ENCODE results near the gene LEFTY1. TPM values are rescaled to one million over a fixed set of nuclear protein-coding genes. Genes with fewer than 3 reads are reported as not detected.
A peak's percentile ranks its signal among the peaks of the same experiment; 100 is the strongest.
"Not testable (repeated sequence)": the region's sequence is repeated elsewhere in the genome, so short reads cannot be mapped to it uniquely, and the experiment has no call there.

LEFTY1 gene, protein sequence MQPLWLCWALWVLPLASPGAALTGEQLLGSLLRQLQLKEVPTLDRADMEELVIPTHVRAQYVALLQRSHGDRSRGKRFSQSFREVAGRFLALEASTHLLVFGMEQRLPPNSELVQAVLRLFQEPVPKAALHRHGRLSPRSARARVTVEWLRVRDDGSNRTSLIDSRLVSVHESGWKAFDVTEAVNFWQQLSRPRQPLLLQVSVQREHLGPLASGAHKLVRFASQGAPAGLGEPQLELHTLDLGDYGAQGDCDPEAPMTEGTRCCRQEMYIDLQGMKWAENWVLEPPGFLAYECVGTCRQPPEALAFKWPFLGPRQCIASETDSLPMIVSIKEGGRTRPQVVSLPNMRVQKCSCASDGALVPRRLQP
- under 1 TPM in 2 of 6 donors, not detected in 4; 0.47 to 0.69 TPM for total RNA-seq

DNA sequence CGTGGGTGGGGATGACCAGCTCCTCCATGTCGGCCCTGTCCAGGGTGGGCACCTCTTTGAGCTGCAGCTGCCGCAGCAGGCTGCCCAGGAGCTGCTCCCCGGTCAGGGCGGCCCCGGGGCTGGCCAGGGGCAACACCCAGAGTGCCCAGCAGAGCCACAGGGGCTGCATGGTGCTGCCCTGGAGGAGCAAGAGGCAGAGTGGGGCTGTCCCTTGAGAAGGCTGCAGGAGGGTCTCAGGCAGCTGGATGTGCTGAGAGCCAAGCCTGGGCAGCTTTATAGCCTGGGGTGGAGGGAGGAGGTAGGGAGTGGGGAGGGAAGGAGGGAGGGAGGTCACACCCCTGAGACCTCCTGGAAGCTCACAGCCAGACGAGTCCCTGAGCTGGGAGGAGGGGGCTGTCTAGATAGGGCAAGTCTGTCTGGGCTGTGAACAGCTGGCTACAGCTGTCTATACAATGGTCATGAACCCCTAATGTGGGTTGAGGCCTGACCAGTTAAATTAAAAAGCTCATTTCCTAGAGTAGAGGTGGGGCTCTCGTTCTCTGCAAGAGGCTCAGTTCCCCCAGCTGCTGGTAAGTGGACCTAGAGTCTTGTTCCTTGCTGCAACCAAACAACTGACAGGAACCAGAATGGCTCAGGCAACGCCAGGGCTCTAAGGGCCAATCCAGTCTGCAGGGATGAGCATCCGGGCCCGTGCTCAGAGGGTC is at the start of gene LEFTY1:
Gene LEFTY1 (minus strand): TSS at position 249 of the 704 bp plus-strand sequence. CDS start 80 bp downstream, at position 169.
- ATAC-seq (ENCODE audit: low FRiP score in 2 of 2) (peak in 1 of 2 donors; percentile 30), DNase-seq (peak in 1 of 2 donors; percentile 73)
- H3K4me3 ChIP-seq = no peak within 1 kb of the TSS
- TF ChIP-seq, protein P1, sequence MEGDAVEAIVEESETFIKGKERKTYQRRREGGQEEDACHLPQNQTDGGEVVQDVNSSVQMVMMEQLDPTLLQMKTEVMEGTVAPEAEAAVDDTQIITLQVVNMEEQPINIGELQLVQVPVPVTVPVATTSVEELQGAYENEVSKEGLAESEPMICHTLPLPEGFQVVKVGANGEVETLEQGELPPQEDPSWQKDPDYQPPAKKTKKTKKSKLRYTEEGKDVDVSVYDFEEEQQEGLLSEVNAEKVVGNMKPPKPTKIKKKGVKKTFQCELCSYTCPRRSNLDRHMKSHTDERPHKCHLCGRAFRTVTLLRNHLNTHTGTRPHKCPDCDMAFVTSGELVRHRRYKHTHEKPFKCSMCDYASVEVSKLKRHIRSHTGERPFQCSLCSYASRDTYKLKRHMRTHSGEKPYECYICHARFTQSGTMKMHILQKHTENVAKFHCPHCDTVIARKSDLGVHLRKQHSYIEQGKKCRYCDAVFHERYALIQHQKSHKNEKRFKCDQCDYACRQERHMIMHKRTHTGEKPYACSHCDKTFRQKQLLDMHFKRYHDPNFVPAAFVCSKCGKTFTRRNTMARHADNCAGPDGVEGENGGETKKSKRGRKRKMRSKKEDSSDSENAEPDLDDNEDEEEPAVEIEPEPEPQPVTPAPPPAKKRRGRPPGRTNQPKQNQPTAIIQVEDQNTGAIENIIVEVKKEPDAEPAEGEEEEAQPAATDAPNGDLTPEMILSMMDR (IDR thresholded peaks at IDR 0.05) = no peak
- no peak within 1 kb of the TSS for H3K27ac ChIP-seq
- WGBS, 2 donors = 57 to 80% methylated on average over 3 to 6 of the region's 11 CpGs
- no peaks in the 10 kb centered on the region for H3K36me3 ChIP-seq
- H3K4me1 ChIP-seq = peaks cover 0 to 2% (median 0%) of the 10 kb centered on the region in 4 donors
- H3K27me3 ChIP-seq = no peaks in the 10 kb centered on the region
- no peaks in the 10 kb centered on the region for H3K9me3 ChIP-seq

DNA sequence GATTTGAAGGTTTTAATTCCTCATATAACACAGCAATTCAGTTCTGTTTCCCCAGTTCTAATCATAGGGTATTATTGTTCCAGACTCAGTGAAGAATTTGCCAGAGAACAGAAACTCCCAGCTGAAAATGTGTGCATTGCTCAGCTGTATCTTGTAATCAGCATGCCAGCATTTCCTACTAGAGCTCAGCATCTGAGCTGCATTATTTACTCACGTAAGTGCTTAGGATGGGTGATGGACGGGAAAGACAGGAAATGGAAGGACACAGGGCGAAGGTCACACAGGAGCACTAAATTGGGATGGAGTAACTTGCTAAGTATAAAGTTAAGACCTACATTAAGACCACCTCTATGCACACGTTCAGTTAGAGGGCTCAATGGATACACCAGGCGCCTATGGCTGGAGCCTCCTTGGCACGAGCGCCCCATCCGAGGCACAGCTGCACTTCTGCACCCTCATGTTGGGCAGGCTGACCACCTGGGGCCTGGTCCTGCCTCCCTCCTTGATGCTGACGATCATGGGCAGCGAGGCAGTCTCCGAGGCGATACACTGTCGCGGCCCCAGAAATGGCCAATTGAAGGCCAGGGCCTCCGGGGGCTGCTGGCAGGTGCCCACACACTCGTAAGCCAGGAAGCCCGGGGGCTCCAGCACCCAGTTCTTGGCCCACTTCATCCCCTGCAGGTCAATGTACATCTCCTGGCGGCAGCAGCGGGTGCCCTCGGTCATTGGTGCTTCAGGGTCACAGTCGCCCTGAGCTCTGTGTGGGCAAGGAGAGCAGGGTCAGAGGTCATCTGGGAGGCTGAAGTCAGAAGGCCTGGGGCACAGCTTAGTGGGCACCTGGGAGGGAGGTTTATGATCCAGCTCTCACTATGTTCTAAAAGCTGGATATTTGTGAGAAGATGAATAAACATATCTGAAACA is 48.4 kb upstream of the LEFTY1 start:
- H3K9me3 ChIP-seq = no peaks in the 10 kb centered on the region
- H3K4me3 ChIP-seq = no peak overlapping the region
- DNase-seq = peak in 1 of 2 donors; percentile 53
- H3K27me3 ChIP-seq = no peaks in the 10 kb centered on the region
- TF ChIP-seq POLR2A (IDR thresholded peaks at IDR 0.05) = no peak
- TF ChIP-seq EP300 (IDR thresholded peaks at IDR 0.05) = no peak
- TF ChIP-seq, protein P1 (IDR thresholded peaks at IDR 0.05) = no peak
- TF ChIP-seq POLR2AphosphoS5 (IDR thresholded peaks at IDR 0.05) = no peak
- WGBS, 2 donors = 85 to 92% methylated on average over 5 to 21 of the region's 21 CpGs
- no peak for ATAC-seq (ENCODE audit: low FRiP score in 2 of 2)
- H3K27ac ChIP-seq = no peak overlapping the region
- H3K4me1 ChIP-seq = peaks cover 13 to 19% (median 19%) of the 10 kb centered on the region in 4 donors
- H3K36me3 ChIP-seq = no peaks in the 10 kb centered on the region

DNA sequence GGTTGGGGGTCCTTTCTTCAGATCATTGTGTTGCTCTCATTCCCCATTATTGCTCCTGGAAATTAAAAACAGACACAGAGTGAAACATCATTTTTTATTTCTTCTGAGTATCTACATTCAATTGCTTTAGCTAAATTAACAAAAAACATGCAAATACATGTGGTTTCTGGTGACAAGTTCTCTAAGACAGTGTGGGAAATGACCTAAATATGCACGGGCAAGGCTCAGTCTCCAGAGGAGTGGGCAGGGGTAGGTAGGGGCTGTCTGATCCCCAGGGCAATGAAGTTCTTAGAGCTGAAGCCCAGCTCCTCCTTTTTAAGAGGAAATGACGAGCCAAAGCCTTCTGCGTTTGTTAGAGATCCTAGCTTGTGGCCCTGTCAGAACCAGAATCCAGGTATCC is 47.6 kb upstream of the LEFTY1 start:
- no peak overlapping the region for H3K27ac ChIP-seq
- no peaks in the 10 kb centered on the region for H3K36me3 ChIP-seq
- no peaks in the 10 kb centered on the region for H3K9me3 ChIP-seq
- 71 to 77% methylated on average over 1 to 3 of the region's 3 CpGs for WGBS, 2 donors
- H3K27me3 ChIP-seq = no peaks in the 10 kb centered on the region
- no peak overlapping the region for H3K4me3 ChIP-seq
- DNase-seq (no peak), ATAC-seq (ENCODE audit: low FRiP score in 2 of 2) (no peak)
- TF ChIP-seq POLR2AphosphoS5 (IDR thresholded peaks at IDR 0.05) (no peak), EP300 (IDR thresholded peaks at IDR 0.05) (no peak), POLR2A (IDR thresholded peaks at IDR 0.05) (no peak)
- TF ChIP-seq, protein P1 (IDR thresholded peaks at IDR 0.05) = no peak
- peaks cover 10 to 16% (median 11%) of the 10 kb centered on the region in 4 donors for H3K4me1 ChIP-seq

DNA sequence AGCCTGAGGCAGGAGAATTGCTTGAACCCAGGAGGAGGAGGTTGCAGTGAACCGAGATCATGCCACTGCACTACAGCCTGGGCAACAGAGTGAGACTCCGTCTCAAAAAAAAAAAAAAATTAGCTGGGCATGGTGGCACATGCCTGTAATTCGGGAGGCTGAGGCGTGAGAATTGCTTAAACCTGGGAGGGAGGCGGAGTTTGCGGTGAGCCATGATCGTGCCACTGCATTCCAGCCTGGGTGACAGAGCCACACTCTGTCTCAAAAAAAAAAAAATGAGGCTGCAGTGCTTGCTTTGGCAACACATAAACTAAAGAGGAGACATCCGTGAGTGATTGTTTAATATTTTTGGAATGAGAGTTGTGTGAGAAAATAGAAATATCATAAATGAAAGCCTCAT is 47.1 kb upstream of the LEFTY1 start:
- ATAC-seq (ENCODE audit: low FRiP score in 2 of 2); H3K27ac ChIP-seq; DNase-seq; H3K36me3 ChIP-seq; H3K27me3 ChIP-seq; H3K4me3 ChIP-seq; H3K9me3 ChIP-seq: not testable (repeated sequence)
- WGBS, 2 donors = 71 to 77% methylated on average over 8 of the region's 8 CpGs
- peaks cover 6 to 12% (median 8%) of the 10 kb centered on the region in 4 donors for H3K4me1 ChIP-seq

DNA sequence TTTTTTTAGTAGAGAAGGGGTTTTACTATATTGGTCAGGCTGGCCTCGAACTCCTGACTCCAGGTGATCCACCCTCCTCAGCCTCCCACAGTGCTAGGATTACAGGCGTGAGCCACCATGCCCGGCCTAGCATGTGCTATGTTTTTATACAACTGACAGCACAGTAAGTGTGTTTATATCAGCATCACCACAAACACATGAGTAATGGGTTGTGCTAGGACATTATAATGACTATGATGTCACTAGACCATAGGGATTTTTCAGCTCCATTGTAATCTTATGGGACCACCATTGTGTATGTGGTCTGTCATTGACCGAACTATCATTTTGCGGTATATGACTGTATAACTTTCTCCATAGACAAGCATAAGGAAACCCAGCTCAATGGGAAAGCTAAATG is 45.8 kb upstream of the LEFTY1 start:
- Histone ChIP-seq H3K27ac (no peak overlapping the region), H3K9me3 (no peaks in the 10 kb centered on the region), H3K4me3 (no peak overlapping the region), H3K36me3 (no peaks in the 10 kb centered on the region), H3K27me3 (no peaks in the 10 kb centered on the region), H3K4me1 (peaks cover 0 to 4% (median 0%) of the 10 kb centered on the region in 4 donors)
- TF ChIP-seq POLR2AphosphoS5 (IDR thresholded peaks at IDR 0.05) (no peak), EP300 (IDR thresholded peaks at IDR 0.05) (no peak), POLR2A (IDR thresholded peaks at IDR 0.05) (no peak)
- TF ChIP-seq, protein P1 (IDR thresholded peaks at IDR 0.05) = no peak
- DNase-seq (no peak), ATAC-seq (ENCODE audit: low FRiP score in 2 of 2) (no peak)
- 92 to 93% methylated on average over 5 of the region's 5 CpGs for WGBS, 2 donors

Data from upper lobe of left lung (tissue), 6 donors.